Activated naive CD8-positive, alpha-beta T cell (primary cell): ENCODE measurements around the gene CEP192.
A peak's percentile ranks its signal among the peaks of the same experiment; 100 is the strongest.

Source experiments
- H3K27ac Mint-ChIP-seq: one replicate; pipeline ENCODE4 v1.8.0; 2021; ENCODE audit warnings: mixed read lengths
- H3K27me3 Mint-ChIP-seq: one replicate; pipeline ENCODE4 v1.8.0; 2021; ENCODE audit warnings: mixed read lengths
- H3K36me3 Mint-ChIP-seq: one replicate; pipeline ENCODE4 v1.8.0; 2021; ENCODE audit warnings: mixed read lengths
- H3K4me1 Mint-ChIP-seq: one replicate; pipeline ENCODE4 v1.8.0; 2021; ENCODE audit warnings: low read depth, mixed read lengths
- H3K4me3 Mint-ChIP-seq: one replicate; pipeline ENCODE4 v1.8.0; 2021; ENCODE audit warnings: mild to moderate bottlenecking, mixed read lengths
- H3K9me3 Mint-ChIP-seq: one replicate; pipeline ENCODE4 v1.8.0; 2021; ENCODE audit warnings: low read depth, mixed read lengths

The CEP192 gene

DNA sequence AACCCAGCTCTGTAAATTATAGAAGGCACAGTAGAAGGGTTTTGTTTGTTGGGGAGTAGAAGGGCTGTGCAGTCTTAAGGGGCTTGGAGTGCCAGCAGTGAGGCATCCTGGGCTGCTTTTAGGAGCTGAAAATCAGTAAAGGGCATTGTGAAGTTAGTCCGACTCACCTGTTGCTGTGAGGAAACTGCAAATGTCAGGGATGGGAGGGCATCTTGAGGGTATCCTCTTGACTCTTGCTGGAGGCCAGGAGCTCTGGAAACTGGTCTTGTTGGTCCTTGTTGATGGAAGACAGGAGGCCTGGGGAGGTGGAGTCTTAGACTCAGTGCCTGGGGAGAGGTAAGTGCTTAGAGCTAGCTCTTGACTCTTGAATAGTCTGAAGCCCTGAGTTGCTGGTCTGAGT, 14.1 kb downstream of the CEP192 start:
- Mint-ChIP-seq H3K4me1 (peaks cover 11% of the 10 kb centered on the region), H3K4me3 (no peak overlapping the region), H3K9me3 (no peaks in the 10 kb centered on the region), H3K36me3 (no peaks in the 10 kb centered on the region), H3K27me3 (no peaks in the 10 kb centered on the region), H3K27ac (no peak overlapping the region)

DNA sequence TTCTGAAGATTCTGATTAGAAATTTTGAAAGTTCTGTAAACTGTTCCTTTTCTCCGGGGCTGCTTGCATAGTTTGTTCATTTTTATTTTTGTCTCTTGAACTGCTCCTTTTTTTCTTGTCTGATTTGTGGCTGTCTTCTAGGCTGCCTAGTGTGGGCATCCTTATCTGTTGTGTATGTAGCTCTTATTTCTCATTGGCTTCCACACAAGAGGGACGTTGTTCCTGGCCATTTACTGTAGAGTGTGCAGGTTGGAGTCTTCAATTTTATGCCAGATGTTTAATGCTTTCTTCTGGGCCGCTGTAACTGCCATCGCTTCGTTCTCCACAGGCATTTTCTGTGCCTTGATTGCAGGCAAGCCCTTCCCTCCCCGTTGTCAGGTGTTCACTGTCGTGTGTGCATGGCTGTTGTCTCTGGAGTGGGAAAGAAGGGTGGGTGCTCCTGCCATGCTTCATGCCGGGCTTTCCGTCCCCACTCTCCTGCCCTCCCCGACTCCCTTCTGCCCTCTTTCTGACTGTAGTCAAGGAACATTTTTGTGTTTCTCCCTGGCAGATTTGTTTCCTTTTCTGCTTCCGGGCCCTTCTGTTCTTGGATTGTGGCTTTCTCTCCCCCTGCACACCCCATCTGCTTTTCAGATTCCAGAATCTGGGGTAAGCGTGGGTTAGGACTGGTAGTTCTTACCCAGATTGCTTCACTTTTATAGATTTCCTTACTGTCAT, 15.5 kb downstream of the CEP192 start:
- no peak overlapping the region for H3K4me3 Mint-ChIP-seq
- H3K36me3 Mint-ChIP-seq: peaks cover 1% of the 10 kb centered on the region
- H3K27ac Mint-ChIP-seq: no peak overlapping the region
- H3K9me3 Mint-ChIP-seq: no peaks in the 10 kb centered on the region
- H3K27me3 Mint-ChIP-seq: no peaks in the 10 kb centered on the region
- H3K4me1 Mint-ChIP-seq: peaks cover 11% of the 10 kb centered on the region

DNA sequence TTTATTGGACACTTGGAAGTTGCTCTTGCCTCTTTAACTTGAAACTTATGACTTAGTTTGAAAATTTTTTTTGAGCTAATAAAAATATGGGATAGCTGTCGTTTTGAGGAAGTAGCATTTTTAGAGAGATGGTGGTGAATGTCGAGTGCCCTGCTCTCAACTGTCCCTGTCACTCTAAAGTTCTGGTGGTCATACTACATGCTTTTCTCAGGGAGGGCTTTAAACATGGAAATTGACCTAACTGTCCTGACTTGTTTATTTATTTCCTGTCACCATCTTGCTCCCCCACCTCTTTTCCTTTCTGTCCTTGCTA, 16.0 kb downstream of the CEP192 start:
- Mint-ChIP-seq H3K4me3 (no peak overlapping the region), H3K36me3 (peaks cover 4% of the 10 kb centered on the region), H3K9me3 (no peaks in the 10 kb centered on the region), H3K27ac (no peak overlapping the region), H3K27me3 (no peaks in the 10 kb centered on the region), H3K4me1 (peaks cover 11% of the 10 kb centered on the region)

DNA sequence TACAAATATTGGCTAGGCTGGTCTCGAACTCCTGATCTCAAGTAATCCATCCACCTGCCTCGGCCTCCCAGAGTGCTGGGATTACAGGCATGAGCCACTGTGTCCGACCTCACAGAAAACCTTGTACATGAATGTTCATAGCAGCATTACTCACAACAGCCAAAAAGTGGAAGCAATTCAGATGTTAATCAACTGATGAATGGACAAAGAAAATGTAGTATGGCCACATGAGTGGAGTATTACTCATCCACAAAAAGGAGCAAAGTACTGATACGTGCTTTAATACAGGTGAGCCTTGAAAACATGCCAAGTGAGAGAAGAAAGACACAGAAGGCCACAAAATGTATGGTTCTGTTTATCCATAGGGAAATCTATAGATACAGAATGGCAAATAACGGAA, 20.6 kb downstream of the CEP192 start:
- Mint-ChIP-seq H3K27me3 (no peaks in the 10 kb centered on the region), H3K27ac (no peak overlapping the region), H3K36me3 (peaks cover 20% of the 10 kb centered on the region), H3K4me1 (peaks cover 6% of the 10 kb centered on the region), H3K4me3 (no peak overlapping the region), H3K9me3 (no peaks in the 10 kb centered on the region)

DNA sequence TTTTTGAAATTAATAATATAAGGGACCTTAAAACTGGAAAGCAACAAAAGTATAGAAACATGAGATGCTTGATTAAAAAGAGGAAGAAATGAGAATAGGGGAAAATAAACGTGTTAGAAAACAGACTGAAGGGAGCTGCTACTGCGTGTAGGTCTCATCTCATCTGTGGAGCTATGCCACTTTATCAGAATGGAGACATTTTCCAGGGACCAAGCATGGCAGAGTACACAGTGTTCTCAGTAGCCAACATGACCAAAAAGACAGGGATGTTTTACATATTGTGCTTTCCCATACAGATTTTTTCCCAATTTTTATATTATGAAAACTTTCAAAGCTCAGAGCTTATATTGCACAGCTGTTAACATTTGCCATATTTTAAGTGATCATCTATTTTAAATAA, 23.1 kb downstream of the CEP192 start:
- Mint-ChIP-seq H3K27ac (no peak overlapping the region), H3K4me1 (peaks cover 2% of the 10 kb centered on the region), H3K9me3 (no peaks in the 10 kb centered on the region), H3K36me3 (peaks cover 27% of the 10 kb centered on the region), H3K4me3 (no peak overlapping the region), H3K27me3 (no peaks in the 10 kb centered on the region)

DNA sequence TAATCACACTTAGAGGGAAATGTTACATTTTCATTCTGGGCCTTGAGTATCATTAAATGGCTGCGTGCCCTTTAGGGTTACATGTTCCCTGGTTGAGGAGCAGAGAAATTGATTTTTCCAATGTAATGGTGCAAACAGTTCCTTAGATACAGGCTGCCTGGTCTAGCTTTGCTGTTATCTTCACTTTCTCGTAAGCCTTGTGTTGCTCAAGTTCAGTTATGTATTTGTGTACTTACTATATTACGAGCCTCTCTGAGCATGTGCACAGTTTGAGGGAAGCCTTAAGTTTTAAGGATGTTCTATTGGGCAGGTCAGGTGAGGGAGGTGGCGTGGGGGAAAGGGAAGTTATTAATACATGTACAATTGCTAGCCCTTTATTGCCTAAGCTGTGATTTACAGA, 23.7 kb downstream of the CEP192 start:
- Mint-ChIP-seq H3K4me1 (peaks cover 2% of the 10 kb centered on the region), H3K9me3 (no peaks in the 10 kb centered on the region), H3K36me3 (peaks cover 27% of the 10 kb centered on the region), H3K27ac (peak overlapping the region; percentile 46), H3K4me3 (no peak overlapping the region), H3K27me3 (no peaks in the 10 kb centered on the region)

DNA sequence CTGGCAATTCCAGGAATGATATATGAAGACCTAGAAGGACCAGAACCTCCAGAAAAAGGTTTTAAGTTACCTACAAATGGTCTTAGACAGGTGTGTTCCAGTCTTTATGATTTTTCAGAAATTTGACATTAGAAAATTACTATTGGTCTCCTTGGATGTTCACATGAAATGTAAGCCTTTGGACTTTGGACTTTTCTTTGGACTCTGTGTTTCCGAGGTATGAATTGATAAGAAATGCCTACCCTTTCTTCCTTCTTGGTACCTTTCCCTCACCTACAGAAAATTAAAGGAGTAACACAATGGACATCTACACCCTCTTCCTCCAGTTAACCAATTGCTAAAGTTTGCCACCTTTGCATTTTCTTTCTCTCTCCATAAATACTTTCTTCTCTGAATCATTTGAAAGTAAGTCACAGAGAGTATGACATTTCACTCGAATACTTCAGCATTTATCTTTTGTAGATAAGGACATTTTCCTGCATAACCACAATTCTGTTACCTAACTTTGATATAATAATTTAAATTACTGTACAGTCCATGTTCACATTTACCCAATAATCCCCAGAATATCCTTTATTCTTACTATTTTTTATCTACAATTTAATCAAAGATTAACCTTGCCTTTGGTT, 26.2 kb downstream of the CEP192 start:
- peaks cover 31% of the 10 kb centered on the region for H3K36me3 Mint-ChIP-seq
- H3K27me3 Mint-ChIP-seq: no peaks in the 10 kb centered on the region
- H3K27ac Mint-ChIP-seq: no peak overlapping the region
- peaks cover 6% of the 10 kb centered on the region for H3K4me1 Mint-ChIP-seq
- no peak overlapping the region for H3K4me3 Mint-ChIP-seq
- H3K9me3 Mint-ChIP-seq: no peaks in the 10 kb centered on the region

DNA sequence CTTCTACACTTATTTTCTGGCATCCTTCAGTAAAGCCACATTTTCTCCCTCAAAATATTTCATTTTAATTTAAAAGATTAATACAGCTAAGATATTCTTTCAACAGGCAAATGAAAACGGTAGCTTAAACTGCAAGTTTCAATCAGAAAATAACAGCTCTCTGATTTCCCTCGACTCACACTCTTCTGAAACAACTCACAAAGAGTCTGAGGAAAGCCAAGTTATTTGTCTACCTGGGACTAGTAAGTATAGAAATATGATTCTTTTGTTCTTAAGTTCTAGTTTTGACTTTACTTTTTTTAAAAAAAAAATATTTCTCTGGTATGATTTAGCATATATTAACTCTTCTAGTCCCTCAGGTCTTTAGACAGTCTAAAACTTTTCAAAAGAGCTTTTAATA, 27.2 kb downstream of the CEP192 start:
- Mint-ChIP-seq H3K27me3 (no peaks in the 10 kb centered on the region), H3K36me3 (peaks cover 31% of the 10 kb centered on the region), H3K4me1 (peaks cover 5% of the 10 kb centered on the region), H3K4me3 (no peak overlapping the region), H3K9me3 (no peaks in the 10 kb centered on the region), H3K27ac (no peak overlapping the region)

DNA sequence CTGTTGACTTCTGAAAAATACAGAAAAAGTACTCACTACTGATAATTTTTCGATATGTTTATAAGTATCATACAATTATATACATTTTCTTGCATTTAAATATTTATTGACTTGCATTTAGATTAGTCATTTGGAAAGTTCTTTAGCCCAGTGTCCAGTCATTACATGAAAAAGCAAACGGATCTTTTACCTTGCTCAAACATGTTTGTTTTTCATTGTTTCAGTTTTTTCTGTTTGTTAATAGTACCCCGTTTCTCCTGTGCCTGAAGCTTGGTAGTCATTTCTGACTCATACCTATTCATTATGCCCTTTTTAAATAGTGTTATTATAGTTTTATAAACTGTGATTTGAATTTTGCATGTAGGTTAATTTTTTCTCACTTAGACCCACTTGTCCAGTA, 28.1 kb downstream of the CEP192 start:
- H3K4me1 Mint-ChIP-seq: peaks cover 7% of the 10 kb centered on the region
- H3K27me3 Mint-ChIP-seq: no peaks in the 10 kb centered on the region
- peaks cover 37% of the 10 kb centered on the region for H3K36me3 Mint-ChIP-seq
- no peak overlapping the region for H3K27ac Mint-ChIP-seq
- H3K4me3 Mint-ChIP-seq: no peak overlapping the region
- H3K9me3 Mint-ChIP-seq: no peaks in the 10 kb centered on the region

DNA sequence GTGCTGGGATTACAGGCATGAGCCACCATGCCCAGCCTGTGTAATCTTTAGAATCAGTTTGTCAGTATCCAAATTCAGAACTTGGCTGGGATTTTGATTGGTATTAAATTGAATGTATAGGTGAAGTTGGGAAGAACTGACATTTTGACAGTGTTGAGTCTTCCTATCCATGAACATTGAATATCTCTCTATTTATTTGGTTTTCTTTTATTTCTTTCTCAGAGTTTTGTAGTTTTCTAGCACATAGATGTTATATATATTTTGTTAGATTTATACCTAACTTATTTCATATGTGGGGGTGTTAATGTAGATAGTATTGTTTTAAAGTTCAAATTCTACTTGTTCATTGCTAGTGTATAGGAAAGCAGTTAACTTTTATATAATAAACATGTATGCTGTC, 31.5 kb downstream of the CEP192 start:
- H3K36me3 Mint-ChIP-seq: peaks cover 29% of the 10 kb centered on the region

DNA sequence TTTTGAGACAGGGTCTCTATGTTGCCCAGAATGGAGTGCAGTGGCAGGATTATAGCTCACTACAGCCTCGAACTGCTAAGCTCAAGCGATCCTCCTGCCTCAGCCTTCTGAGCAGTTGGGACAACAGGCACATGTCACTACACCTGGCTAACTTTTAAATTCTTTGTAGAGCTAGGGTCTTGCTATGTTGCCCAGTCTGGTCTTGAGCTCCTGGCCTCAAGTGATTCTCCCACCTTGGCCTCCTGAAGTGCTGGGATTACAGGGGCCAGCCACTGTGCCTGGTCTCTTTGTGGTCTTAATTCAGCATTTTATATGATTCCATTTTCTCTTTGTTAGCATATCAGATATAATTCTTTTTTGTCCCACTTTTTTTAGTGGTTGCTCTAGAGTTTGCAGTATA, 34.1 kb downstream of the CEP192 start:
- Mint-ChIP-seq H3K4me1 (peaks cover 7% of the 10 kb centered on the region), H3K36me3 (peaks cover 21% of the 10 kb centered on the region), H3K27me3 (no peaks in the 10 kb centered on the region), H3K9me3 (no peaks in the 10 kb centered on the region), H3K27ac (no peak overlapping the region), H3K4me3 (no peak overlapping the region)

More for the DNA sequence above, 31.5 kb downstream of the CEP192 start:
- Mint-ChIP-seq H3K4me1 (peaks cover 7% of the 10 kb centered on the region), H3K9me3 (no peaks in the 10 kb centered on the region), H3K27ac (no peak overlapping the region), H3K27me3 (no peaks in the 10 kb centered on the region), H3K4me3 (no peak overlapping the region)

DNA sequence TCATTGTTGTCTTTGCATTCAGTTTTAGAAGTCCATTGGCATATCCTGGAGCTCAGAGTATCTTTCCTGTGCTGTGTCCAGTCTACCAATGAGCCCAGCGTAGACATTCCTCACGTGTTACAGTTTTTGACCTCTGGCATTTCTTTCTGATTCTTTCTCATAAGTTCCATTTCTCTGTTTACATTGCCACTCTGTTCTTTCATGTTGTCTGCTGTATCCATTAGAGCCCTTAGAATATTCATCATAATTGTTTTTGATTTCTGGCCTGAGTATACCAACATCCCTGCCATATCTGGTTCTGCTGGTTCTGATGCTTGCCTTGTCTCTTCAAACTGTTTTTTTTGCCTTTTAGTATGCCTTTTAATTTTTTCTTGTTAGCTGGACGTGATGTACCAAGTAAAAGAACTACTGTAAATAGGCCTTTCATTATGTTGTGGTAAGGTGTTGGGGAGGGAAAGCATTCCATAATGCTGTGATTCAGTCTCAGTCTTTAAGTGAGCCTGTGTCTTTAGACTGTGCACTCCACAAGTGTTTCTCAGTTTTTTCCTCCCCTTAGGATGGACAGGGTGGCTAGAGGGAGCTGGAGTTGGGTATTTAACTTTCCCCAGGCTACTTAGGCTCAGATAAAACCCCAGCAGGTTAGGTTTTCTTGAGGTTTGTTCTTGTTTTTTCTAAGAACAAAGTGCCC, 35.6 kb downstream of the CEP192 start:
- H3K9me3 Mint-ChIP-seq: no peaks in the 10 kb centered on the region
- H3K4me3 Mint-ChIP-seq: no peak overlapping the region
- peaks cover 26% of the 10 kb centered on the region for H3K36me3 Mint-ChIP-seq
- H3K27ac Mint-ChIP-seq: no peak overlapping the region
- H3K27me3 Mint-ChIP-seq: no peaks in the 10 kb centered on the region
- H3K4me1 Mint-ChIP-seq: peaks cover 5% of the 10 kb centered on the region

DNA sequence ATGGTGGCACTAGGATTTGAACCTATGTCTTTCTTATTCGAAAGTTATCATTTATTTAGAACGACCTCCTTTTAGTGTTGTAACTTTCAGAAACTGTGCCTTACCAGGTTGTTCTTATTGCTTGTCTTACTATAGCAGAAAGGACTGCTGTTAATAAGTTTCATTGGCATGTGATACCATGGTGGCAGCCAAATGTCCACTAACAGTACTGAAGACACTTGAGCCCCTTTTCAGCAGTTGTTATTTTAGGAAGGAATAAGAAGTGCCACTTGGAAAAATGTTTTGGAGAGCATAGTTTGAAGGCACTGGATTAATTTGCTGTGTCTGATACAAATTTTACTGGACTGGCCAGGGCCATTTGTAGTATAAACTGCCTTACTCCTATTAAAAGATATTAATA, 37.7 kb downstream of the CEP192 start:
- Mint-ChIP-seq H3K9me3 (no peaks in the 10 kb centered on the region), H3K27me3 (no peaks in the 10 kb centered on the region), H3K36me3 (peaks cover 22% of the 10 kb centered on the region), H3K4me1 (peaks cover 1% of the 10 kb centered on the region), H3K27ac (no peak overlapping the region), H3K4me3 (no peak overlapping the region)

DNA sequence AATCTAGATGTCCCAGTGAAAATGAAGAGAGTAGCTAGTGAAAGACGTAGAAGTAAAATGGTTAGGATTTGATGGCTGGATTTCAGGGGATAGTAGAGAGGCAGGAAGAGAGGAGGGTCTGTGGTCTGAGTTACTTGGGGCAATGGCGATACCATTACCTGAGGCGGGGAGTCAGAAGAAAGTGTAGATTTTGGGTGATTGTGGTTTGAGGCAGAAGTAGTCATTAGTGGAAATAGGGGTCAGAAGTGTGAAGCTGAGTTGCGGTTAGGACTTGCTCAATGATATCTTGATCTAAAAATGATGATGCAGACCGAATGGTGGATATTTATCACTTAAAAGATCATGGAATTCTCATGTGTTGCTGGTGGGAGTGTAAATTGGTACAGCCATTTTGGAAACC, 41.0 kb downstream of the CEP192 start:
- no peak overlapping the region for H3K27ac Mint-ChIP-seq
- peaks cover 23% of the 10 kb centered on the region for H3K36me3 Mint-ChIP-seq
- no peaks in the 10 kb centered on the region for H3K27me3 Mint-ChIP-seq
- H3K4me3 Mint-ChIP-seq: no peak overlapping the region
- H3K4me1 Mint-ChIP-seq: no peaks in the 10 kb centered on the region
- H3K9me3 Mint-ChIP-seq: no peaks in the 10 kb centered on the region

DNA sequence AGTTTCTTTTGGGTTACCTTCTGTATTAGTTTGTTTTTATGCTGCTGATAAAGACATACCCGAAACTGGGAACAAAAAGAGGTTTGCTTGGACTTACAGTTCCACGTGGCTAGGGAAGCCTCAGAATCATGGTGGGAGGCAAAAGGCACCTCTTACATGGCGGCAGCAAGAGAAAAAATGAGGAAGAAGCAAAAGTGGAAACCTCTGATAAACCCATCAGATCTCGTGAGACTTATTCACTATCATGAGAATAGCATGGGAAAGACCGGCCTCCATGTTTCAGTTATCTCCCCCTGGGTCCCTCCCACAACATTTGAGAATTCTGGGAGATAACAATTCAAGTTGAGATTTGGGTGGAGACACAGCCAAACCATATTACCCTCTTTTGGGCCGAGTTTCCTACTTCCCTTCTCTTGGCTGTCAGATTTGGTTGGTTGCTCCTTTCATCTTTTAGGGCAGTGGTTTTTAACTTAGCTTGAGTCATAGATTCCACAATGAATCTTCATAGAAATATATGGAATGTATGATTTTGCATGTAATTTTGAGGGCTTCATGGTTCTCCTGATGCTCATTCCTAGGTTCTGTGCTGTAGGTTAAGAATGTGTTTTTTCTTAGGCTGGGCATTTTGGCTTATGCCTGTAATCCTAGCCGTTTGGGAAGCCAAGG, 44.2 kb downstream of the CEP192 start:
- Mint-ChIP-seq H3K4me3 (no peak overlapping the region), H3K4me1 (peaks cover 7% of the 10 kb centered on the region), H3K27me3 (no peaks in the 10 kb centered on the region), H3K9me3 (no peaks in the 10 kb centered on the region), H3K36me3 (peaks cover 32% of the 10 kb centered on the region), H3K27ac (no peak overlapping the region)
